Measurements from ENCODE around the gene FLNC.
A peak's percentile ranks its signal among the peaks of the same experiment; 100 is the strongest.

FLNC gene, protein sequence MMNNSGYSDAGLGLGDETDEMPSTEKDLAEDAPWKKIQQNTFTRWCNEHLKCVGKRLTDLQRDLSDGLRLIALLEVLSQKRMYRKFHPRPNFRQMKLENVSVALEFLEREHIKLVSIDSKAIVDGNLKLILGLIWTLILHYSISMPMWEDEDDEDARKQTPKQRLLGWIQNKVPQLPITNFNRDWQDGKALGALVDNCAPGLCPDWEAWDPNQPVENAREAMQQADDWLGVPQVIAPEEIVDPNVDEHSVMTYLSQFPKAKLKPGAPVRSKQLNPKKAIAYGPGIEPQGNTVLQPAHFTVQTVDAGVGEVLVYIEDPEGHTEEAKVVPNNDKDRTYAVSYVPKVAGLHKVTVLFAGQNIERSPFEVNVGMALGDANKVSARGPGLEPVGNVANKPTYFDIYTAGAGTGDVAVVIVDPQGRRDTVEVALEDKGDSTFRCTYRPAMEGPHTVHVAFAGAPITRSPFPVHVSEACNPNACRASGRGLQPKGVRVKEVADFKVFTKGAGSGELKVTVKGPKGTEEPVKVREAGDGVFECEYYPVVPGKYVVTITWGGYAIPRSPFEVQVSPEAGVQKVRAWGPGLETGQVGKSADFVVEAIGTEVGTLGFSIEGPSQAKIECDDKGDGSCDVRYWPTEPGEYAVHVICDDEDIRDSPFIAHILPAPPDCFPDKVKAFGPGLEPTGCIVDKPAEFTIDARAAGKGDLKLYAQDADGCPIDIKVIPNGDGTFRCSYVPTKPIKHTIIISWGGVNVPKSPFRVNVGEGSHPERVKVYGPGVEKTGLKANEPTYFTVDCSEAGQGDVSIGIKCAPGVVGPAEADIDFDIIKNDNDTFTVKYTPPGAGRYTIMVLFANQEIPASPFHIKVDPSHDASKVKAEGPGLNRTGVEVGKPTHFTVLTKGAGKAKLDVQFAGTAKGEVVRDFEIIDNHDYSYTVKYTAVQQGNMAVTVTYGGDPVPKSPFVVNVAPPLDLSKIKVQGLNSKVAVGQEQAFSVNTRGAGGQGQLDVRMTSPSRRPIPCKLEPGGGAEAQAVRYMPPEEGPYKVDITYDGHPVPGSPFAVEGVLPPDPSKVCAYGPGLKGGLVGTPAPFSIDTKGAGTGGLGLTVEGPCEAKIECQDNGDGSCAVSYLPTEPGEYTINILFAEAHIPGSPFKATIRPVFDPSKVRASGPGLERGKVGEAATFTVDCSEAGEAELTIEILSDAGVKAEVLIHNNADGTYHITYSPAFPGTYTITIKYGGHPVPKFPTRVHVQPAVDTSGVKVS (N-terminal part only)

GRCh38 chr7:128830231-128831177, at the start of gene FLNC:
Gene FLNC (plus strand): TSS chr7:128830406. CDS start chr7:128830638, 232 bp downstream.
- no peak for DNase-seq

GRCh38 chr7:128781126-128781525, 49.1 kb upstream of the FLNC start:
- DNase-seq = no peak

DNA sequence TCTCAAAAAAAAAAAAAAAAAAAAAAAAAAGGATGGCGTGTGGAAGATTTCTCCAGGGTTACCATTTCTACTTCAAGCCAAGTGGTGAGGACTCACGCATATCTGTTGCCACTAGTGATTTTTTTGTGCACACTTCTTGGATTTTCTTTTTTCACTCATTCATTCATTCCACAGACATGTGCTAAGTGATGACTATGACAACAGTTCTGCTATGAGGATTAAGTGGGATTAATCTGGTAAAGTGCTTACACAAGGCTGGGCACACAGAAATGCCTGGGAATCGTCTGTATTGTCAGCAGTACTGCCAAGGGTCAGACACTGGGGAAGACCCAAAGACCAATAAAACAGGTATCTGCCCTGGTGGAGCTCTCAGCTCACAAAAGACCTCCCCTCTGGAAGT, 48.4 kb upstream of the FLNC start:
- no peak for DNase-seq

DNA sequence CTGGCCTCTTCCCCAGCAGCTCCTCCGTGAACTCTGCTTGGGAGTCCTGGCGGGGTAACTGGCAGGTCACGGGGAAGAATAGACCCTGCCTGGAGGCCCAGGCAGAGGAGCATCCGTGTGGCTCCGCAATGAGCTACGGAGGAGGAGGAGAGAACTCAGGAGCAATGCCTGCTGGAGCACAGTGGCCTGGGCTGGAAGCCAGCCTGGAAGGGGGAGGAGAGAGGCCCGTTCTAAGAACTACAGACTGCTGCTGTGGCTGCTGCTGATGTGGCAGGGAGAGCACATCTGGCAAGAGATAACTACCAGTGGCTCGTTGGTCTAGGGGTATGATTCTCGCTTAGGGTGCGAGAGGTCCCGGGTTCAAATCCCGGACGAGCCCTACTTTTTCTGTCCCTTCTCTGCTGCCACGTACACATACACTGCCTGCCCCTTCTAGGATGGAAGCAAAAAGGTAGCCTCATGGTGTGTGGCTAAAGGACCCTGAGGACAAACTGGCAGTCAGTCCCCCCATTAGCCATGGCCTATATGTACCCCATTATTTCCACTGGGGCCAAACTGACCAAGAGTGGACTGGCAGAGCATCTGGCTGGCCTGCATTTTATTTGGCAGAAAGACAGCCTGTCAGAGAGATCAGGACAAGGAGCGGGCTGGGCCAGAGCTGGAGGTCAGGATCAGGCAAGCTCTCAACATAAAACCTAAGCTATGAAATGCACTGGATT, 46.9 kb upstream of the FLNC start:
- DNase-seq = no peak

- DNase-seq = no peak
Observed at GRCh38 chr7:128785738-128786137, 44.5 kb upstream of the FLNC start.

DNA sequence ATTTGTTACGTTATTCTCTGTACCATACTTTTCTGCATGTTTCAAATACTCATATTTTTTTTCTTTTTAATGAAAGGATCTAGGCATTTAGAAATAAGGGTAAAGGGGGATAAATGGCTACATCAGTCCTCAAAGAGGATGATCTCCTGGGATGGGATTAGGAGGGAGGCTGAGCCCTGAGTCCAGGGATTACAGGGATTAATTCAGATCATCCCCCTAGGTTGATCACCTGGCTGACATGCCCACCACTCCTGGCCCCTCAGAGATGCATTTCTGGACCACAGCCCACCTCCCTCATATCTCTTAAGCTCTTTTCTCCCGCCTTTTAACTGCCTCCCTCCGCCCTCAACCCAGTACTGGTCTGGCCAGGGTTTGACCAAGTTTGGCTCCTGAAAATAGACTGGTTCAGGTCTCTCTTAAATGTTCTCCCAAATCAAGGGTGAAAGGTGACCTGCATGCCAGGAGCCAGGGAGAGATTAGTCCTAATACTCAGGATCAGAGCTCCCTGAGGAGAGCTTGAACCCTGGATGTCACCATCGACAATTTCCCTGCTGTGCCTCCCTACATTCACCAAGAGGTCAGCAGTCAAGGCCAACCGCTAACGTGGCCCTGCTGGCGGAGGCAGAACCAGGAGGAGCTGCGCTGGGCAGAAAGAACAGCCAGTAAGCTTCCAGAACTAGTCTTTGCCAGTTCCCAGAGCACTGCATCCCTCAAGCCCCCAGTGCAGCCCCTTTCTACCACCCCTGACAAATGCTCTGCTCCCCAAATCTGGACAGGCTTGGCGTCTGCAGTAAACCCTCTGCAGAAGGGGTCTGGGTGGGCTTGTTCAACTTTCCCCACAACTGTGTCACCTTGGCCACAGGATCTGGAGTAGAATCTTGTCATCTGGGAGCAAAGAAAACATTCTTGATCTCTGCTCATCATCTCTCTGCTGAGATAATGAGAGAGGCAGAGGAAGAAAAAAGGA, 41.5 kb upstream of the FLNC start:
- DNase-seq = no peak

DNA sequence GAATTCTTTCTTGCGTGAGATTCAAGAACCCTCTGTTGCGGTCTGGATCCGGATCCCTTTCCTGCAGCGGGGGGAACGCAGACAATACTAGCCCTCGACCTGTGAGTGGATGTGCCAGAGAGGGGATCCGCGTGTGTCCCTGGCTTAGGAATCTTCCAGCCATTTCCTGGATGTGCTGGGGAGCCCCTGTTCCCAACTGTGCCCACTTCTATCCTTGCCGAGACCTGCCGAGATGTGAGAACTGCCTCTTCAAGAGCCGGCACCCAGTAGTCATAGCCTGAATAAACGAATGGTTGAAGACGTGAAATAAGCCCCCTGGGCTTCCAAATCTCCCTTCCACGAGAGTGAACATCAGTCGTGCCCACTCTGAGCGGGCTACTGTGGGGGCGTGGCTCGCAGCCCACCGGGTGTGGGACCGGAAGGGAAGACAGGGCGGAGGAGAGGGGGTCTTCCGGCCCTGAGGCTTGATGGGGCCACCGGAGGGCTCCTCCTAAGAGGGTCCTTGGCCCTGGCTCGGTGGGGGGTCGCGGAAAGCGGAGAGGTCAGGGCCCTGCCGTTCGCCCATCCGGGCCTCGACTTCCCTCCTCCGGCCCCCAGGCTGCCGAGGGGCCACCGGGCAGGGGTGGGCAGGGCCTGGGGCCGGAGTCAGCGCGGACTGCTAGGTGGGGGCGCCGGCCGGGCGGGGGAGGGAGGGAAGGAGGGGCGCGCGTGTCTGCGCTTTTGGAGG, 39.7 kb upstream of the FLNC start:
- DNase-seq = no peak

- peak; percentile 20 for DNase-seq
Observed at GRCh38 chr7:128791121-128791971, 38.9 kb upstream of the FLNC start, which contains the start of gene CCDC136. Gene CCDC136 (plus strand): TSS chr7:128791968. CDS start chr7:128792412, 444 bp downstream.

DNA sequence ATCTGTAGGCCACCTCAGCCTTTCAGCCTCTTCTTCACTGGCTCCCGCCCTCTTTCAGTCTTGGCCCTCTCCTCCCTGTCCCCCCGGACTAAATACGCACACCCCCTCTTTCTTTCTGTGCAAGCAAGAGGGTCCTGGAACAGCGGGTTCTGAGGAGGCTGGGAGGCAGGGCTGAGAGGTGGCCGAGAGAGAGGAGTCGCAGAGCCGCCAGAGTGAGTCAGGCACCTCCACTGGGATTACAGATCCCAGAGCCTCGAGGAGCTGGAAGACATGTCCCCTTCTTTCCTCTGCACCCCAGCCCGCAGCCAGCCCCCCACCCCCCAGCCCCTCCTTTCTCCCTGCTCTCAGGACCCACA, 38.3 kb upstream of the FLNC start:
- DNase-seq = no peak

- DNase-seq = no peak
Observed at GRCh38 chr7:128792471-128793180, 37.6 kb upstream of the FLNC start.

- no peak for DNase-seq
Observed at GRCh38 chr7:128793181-128793547, 37.0 kb upstream of the FLNC start.

DNA sequence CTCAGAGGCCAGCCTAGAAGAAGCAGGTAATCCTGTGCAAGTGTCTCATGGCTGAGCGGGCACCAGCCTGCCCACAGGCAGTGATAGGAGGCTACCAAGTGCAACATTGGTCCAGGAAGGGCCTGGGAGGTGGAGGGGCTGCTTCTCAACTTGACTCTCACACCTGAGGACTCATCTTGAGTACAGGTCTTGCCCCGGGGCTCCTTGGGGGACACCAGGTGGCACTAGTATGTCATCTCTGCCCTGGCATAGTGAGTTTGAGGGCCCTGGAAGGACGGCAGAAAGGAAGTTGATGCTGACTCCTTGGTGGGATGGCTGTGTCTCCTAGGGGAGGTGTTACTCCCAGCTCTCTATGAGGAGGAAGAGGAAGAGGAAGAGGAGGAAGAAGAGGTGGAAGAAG, 36.2 kb upstream of the FLNC start:
- no peak for DNase-seq

- DNase-seq = no peak
Observed at GRCh38 chr7:128794436-128794835, 35.8 kb upstream of the FLNC start.

GRCh38 chr7:128795129-128795528, 35.1 kb upstream of the FLNC start:
- DNase-seq = no peak

DNA sequence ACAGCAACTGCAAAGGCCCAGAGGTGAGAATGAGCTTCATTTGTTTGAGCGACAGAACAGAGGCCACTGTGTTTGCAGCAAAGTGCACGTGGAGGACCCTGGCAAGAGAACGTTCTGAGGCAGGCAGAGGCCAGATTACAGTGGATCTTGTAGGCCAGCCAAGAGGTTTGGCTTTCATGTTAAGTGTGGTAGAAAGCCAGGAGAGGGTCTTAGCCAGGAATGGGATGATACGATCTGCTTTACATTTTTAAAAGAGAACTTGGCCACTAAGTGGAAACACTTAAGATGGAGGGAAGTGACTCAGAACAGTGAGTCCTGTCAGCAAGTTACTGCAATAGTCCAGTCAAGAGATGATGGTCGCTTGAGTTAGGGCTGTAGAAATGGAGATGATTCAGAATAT, 33.9 kb upstream of the FLNC start:
- DNase-seq = no peak

- DNase-seq = no peak
Observed at GRCh38 chr7:128799451-128799850, 30.8 kb upstream of the FLNC start.

- no peak for DNase-seq
Observed at GRCh38 chr7:128800567-128800966, 29.6 kb upstream of the FLNC start.

GRCh38 chr7:128801003-128801402, 29.2 kb upstream of the FLNC start:
- DNase-seq = no peak

All from NCI-H1694 (cell line).